ENCODE results near the gene MYG1.

DNA sequence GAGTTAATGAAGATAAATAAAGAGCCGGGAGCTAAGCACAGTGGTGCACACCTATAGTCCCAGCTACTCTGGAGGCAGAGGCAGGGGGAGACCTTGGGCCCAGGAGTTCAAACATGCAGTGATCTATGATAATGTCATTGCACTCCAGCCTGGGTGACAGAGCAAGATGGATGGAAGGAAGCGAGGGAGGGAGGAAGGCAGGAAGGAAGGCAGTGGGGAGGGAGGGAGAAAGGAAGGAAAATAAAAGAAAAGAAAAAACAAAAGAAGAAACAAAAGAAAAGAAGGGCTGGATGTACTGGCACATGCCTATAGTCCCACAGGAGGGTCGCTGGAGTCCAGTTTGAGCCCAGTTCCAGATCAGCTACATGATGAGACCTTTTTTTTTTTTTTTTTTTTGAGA, 55.6 kb downstream of the MYG1 start:
- TF ChIP-seq CTCF (optimal IDR thresholded peaks at IDR 0.05 in 1 of 3, IDR thresholded peaks at IDR 0.05 in 1 of 3, conservative IDR thresholded peaks at IDR 0.05 in 1 of 3; ENCODE audit: extremely low read depth in 1 of 3, insufficient read depth in 2 of 3, low read length in 3 of 3) (no peak), EZH2 (IDR thresholded peaks at IDR 0.05; ENCODE audit: low read length) (no peak)

All from keratinocyte (primary cell).